ENCODE data around the gene ZCCHC13.

GRCh38 chrX:74259885-74260491 lies 44.0 kb upstream of the ZCCHC13 start:
- TF ChIP-seq, protein P1, sequence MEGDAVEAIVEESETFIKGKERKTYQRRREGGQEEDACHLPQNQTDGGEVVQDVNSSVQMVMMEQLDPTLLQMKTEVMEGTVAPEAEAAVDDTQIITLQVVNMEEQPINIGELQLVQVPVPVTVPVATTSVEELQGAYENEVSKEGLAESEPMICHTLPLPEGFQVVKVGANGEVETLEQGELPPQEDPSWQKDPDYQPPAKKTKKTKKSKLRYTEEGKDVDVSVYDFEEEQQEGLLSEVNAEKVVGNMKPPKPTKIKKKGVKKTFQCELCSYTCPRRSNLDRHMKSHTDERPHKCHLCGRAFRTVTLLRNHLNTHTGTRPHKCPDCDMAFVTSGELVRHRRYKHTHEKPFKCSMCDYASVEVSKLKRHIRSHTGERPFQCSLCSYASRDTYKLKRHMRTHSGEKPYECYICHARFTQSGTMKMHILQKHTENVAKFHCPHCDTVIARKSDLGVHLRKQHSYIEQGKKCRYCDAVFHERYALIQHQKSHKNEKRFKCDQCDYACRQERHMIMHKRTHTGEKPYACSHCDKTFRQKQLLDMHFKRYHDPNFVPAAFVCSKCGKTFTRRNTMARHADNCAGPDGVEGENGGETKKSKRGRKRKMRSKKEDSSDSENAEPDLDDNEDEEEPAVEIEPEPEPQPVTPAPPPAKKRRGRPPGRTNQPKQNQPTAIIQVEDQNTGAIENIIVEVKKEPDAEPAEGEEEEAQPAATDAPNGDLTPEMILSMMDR (IDR thresholded peaks at IDR 0.05): no peak
- no peak for TF ChIP-seq POLR2A (IDR thresholded peaks at IDR 0.05)

Data from upper lobe of left lung (tissue), 4 donors.